Choroid plexus epithelial cell (primary cell): ENCODE results near the gene MCOLN3.
A peak's percentile ranks its signal among the peaks of the same experiment; 100 is the strongest.

Source experiments
- DNase-seq: peaks from one replicate; pipeline ENCODE4 v3.0.0-alpha.2; 2010; ENCODE audit warnings: low read depth
- H3K4me3 ChIP-seq: 2 replicates; pipeline ENCODE4 v1.5.1; 2011; ENCODE audit warnings: low read depth, mild to moderate bottlenecking, control low read depth, low read length, moderate library complexity
- CTCF ChIP-seq: conservative IDR thresholded peaks from 2 replicates; pipeline ENCODE4 v1.5.1; 2011; ENCODE audit warnings: low read depth, mild to moderate bottlenecking, control low read depth, inconsistent platforms, low read length, moderate library complexity

The MCOLN3 gene

GRCh38 chr1:85030536-85030935, 17.8 kb downstream of the MCOLN3 start:
- DNase-seq: no peak
- no peak overlapping the region for H3K4me3 ChIP-seq
- no peak for TF ChIP-seq CTCF

- DNase-seq: no peak
- TF ChIP-seq CTCF: no peak
- H3K4me3 ChIP-seq: no peak overlapping the region
These were observed 20.1 kb downstream of the MCOLN3 start for GRCh38 chr1:85028151-85028550.

- peak; percentile 63 for DNase-seq
- peak; percentile 39 for TF ChIP-seq CTCF
- no peak overlapping the region for H3K4me3 ChIP-seq
These were observed 20.9 kb downstream of the MCOLN3 start for GRCh38 chr1:85027242-85027983.

- no peak for TF ChIP-seq CTCF
- no peak overlapping the region for H3K4me3 ChIP-seq
- DNase-seq: no peak
These were observed 22.4 kb downstream of the MCOLN3 start for GRCh38 chr1:85025940-85026339.

GRCh38 chr1:85024736-85025135, 23.6 kb downstream of the MCOLN3 start:
- no peak overlapping the region for H3K4me3 ChIP-seq
- DNase-seq: no peak
- peak; percentile 17 for TF ChIP-seq CTCF

GRCh38 chr1:85022700-85023099, 25.6 kb downstream of the MCOLN3 start:
- TF ChIP-seq CTCF: no peak
- H3K4me3 ChIP-seq: no peak overlapping the region
- DNase-seq: no peak

GRCh38 chr1:85019994-85020393, 28.3 kb downstream of the MCOLN3 start:
- peak; percentile 61 for DNase-seq
- H3K4me3 ChIP-seq: no peak overlapping the region
- TF ChIP-seq CTCF: no peak
